Neural cell (in vitro differentiated cells): ENCODE results near the gene FANCC. TPM values are rescaled to one million over a fixed set of nuclear protein-coding genes. Genes with fewer than 3 reads are reported as not detected.

Experiments
- H2AFZ ChIP-seq: fragments of 200-600, 300-800 bp; sonication (generic), shearing (Covaris generic); 2 replicates; pipeline ENCODE4 v1.6.0; 2014; ENCODE audit warnings: low read depth, mild to moderate bottlenecking, antibody characterized with exemption, low read length, moderate library complexity
- H3F3A ChIP-seq: fragments of 200-600 bp; shearing (Covaris generic); 2 replicates; pipeline ENCODE4 v1.6.1; 2016; ENCODE audit warnings: mild to moderate bottlenecking, moderate library complexity, mixed read lengths, antibody characterized with exemption, low read length; ENCODE audit not compliant: insufficient read depth, poor library complexity, severe bottlenecking
- H3K27ac ChIP-seq: fragments of 200-600, 300-800 bp; sonication (generic), shearing (Covaris generic); 2 replicates; pipeline ENCODE4 v1.5.1; 2014; ENCODE audit warnings: mild to moderate bottlenecking, low read length, moderate library complexity
- H3K27me3 ChIP-seq: fragments of 300-800, 200-600 bp; sonication (generic), shearing (Covaris generic); 2 replicates; pipeline ENCODE4 v1.6.0; 2014; ENCODE audit warnings: mild to moderate bottlenecking, low read depth, low read length, moderate library complexity; ENCODE audit not compliant: insufficient read depth
- H3K36me3 ChIP-seq: fragments of 300-800, 200-600 bp; sonication (generic), shearing (Covaris generic); 2 replicates; pipeline ENCODE4 v1.5.1; 2014; ENCODE audit warnings: mild to moderate bottlenecking, antibody characterized with exemption, low read length, moderate library complexity; ENCODE audit not compliant: insufficient read depth
- H3K4me2 ChIP-seq: fragments of 300-800, 200-600 bp; sonication (generic), shearing (Covaris generic); 2 replicates; pipeline ENCODE4 v1.6.0; 2014; ENCODE audit warnings: mild to moderate bottlenecking, low read length
- H3K4me3 ChIP-seq: fragments of 300-800, 200-600 bp; sonication (generic), shearing (Covaris generic); 2 replicates; pipeline ENCODE4 v1.5.1; 2014; ENCODE audit warnings: mild to moderate bottlenecking, low read length, moderate library complexity
- H3K79me2 ChIP-seq: fragments of 200-600 bp; shearing (Covaris generic); replicated peaks from 2 replicates; pipeline ENCODE4 v1.6.0; 2014; ENCODE audit warnings: mild to moderate bottlenecking, low read length, moderate library complexity; ENCODE audit not compliant: insufficient read depth
- H3K9ac ChIP-seq: fragments of 300-800, 200-600 bp; sonication (generic), shearing (Covaris generic); 2 replicates; pipeline ENCODE4 v1.6.1; 2016; ENCODE audit warnings: mild to moderate bottlenecking, low read length, mixed read lengths
- H3K9me2 ChIP-seq: fragments of 200-600 bp; shearing (Covaris generic); 2 replicates; pipeline ENCODE4 v1.6.1; 2016; ENCODE audit warnings: mild to moderate bottlenecking, low read length, mixed read lengths; ENCODE audit not compliant: insufficient read depth
- H3K9me3 ChIP-seq: fragments of 200-600, 300-800 bp; sonication (generic), shearing (Covaris generic); 2 replicates; pipeline ENCODE4 v1.6.1; 2016; ENCODE audit warnings: mild to moderate bottlenecking, mixed run types, low read length, moderate library complexity, mixed read lengths
- H4K20me1 ChIP-seq: fragments of 200-600 bp; shearing (Covaris generic); 2 replicates; pipeline ENCODE4 v1.6.1; 2016; ENCODE audit warnings: mild to moderate bottlenecking, mixed run types; ENCODE audit not compliant: insufficient read depth
- EP300 ChIP-seq: fragments of 450-650 bp; conservative IDR thresholded peaks from 2 replicates; pipeline ENCODE4 v1.6.1; 2014; ENCODE audit warnings: antibody characterized with exemption, mild to moderate bottlenecking, moderate library complexity; ENCODE audit not compliant: poor library complexity, severe bottlenecking
- EZH2 ChIP-seq: fragments of 200-600, 300-800 bp; shearing (Covaris generic), sonication (generic); IDR thresholded peaks from 2 replicates; pipeline ENCODE4 v1.6.1; 2014; ENCODE audit warnings: antibody characterized with exemption, low read length, borderline replicate concordance, mild to moderate bottlenecking; ENCODE audit not compliant: insufficient read depth, poor library complexity, severe bottlenecking
- MXI1 ChIP-seq: fragments of 450-650 bp; conservative IDR thresholded peaks from 2 replicates; pipeline ENCODE4 v1.6.1; 2014; ENCODE audit warnings: antibody characterized with exemption, mild to moderate bottlenecking; ENCODE audit not compliant: poor library complexity, severe bottlenecking
- POLR2AphosphoS5 ChIP-seq: IDR thresholded peaks from 2 replicates; pipeline ENCODE4 v1.6.1; 2012
- RAD21 ChIP-seq: fragments of 450-650 bp; conservative IDR thresholded peaks from 2 replicates; pipeline ENCODE4 v1.6.1; 2014; ENCODE audit warnings: antibody characterized with exemption, mild to moderate bottlenecking, moderate library complexity
- REST ChIP-seq: IDR thresholded peaks from 2 replicates; pipeline ENCODE4 v1.6.1; 2012; ENCODE audit warnings: borderline replicate concordance
- SMC3 ChIP-seq: fragments of 450-650 bp; conservative IDR thresholded peaks from 2 replicates; pipeline ENCODE4 v1.6.1; 2014; ENCODE audit warnings: antibody characterized with exemption, mild to moderate bottlenecking, moderate library complexity; ENCODE audit not compliant: poor library complexity
- TAF1 ChIP-seq: IDR thresholded peaks from 2 replicates; pipeline ENCODE4 v1.6.1; 2012; ENCODE audit warnings: low read depth
- polyA plus RNA-seq: library from polyadenylated mRNA; depleted of rRNA; stranded (reverse); fragments of >200 nt; gene quantifications from 2 replicates; pipeline ENCODE4 v1.2.3, GENCODE V29; 2014
- TF ChIP-seq, protein P1 (sequence below): fragments of 450-650 bp; IDR thresholded peaks from 2 replicates; pipeline ENCODE4 v1.5.1; 2014; ENCODE audit warnings: antibody characterized with exemption, mild to moderate bottlenecking, moderate library complexity; ENCODE audit not compliant: poor library complexity, severe bottlenecking

Gene FANCC
- polyA plus RNA-seq, 1 donor from 2014 or later = 9.7 TPM

DNA sequence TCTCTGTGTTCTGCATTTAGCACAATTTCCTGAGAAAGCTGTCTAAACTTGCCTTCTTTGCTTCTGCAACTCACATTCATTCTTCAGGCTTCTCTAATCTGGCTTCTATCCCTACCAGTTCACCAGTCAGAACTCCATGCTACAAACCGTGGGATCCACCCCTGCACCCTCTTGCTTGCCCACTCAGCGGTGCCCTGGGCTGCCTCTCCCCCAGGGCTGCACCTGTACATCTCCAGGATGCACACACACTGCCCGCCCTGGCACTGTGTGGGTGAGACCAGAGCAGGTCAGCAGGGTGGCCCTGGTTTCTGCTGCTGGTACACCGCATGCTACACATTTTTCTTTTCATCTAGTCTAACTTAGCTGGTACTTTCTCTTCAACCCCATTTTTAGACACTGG lies 127.1 kb downstream of the FANCC start:
- no peaks in the 10 kb centered on the region for H3K9me3 ChIP-seq
- no peaks in the 10 kb centered on the region for H3K27me3 ChIP-seq
- no peak overlapping the region for H3K4me3 ChIP-seq
- no peak overlapping the region for H2AFZ ChIP-seq
- no peaks in the 10 kb centered on the region for H3F3A ChIP-seq
- no peak for TF ChIP-seq EP300
- TF ChIP-seq MXI1 = no peak
- no peak for TF ChIP-seq SMC3
- no peak for TF ChIP-seq EZH2
- TF ChIP-seq TAF1 = no peak
- TF ChIP-seq POLR2AphosphoS5 = no peak
- TF ChIP-seq, protein P1, sequence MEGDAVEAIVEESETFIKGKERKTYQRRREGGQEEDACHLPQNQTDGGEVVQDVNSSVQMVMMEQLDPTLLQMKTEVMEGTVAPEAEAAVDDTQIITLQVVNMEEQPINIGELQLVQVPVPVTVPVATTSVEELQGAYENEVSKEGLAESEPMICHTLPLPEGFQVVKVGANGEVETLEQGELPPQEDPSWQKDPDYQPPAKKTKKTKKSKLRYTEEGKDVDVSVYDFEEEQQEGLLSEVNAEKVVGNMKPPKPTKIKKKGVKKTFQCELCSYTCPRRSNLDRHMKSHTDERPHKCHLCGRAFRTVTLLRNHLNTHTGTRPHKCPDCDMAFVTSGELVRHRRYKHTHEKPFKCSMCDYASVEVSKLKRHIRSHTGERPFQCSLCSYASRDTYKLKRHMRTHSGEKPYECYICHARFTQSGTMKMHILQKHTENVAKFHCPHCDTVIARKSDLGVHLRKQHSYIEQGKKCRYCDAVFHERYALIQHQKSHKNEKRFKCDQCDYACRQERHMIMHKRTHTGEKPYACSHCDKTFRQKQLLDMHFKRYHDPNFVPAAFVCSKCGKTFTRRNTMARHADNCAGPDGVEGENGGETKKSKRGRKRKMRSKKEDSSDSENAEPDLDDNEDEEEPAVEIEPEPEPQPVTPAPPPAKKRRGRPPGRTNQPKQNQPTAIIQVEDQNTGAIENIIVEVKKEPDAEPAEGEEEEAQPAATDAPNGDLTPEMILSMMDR = no peak
- TF ChIP-seq REST = no peak
- TF ChIP-seq RAD21 = no peak
- H3K9ac ChIP-seq = no peak overlapping the region
- no peaks in the 10 kb centered on the region for H3K36me3 ChIP-seq
- H3K9me2 ChIP-seq = no peaks in the 10 kb centered on the region
- H3K27ac ChIP-seq = no peak overlapping the region
- no peaks in the 10 kb centered on the region for H4K20me1 ChIP-seq
- H3K4me2 ChIP-seq = no peak overlapping the region
- H3K79me2 ChIP-seq = no peaks in the 10 kb centered on the region

DNA sequence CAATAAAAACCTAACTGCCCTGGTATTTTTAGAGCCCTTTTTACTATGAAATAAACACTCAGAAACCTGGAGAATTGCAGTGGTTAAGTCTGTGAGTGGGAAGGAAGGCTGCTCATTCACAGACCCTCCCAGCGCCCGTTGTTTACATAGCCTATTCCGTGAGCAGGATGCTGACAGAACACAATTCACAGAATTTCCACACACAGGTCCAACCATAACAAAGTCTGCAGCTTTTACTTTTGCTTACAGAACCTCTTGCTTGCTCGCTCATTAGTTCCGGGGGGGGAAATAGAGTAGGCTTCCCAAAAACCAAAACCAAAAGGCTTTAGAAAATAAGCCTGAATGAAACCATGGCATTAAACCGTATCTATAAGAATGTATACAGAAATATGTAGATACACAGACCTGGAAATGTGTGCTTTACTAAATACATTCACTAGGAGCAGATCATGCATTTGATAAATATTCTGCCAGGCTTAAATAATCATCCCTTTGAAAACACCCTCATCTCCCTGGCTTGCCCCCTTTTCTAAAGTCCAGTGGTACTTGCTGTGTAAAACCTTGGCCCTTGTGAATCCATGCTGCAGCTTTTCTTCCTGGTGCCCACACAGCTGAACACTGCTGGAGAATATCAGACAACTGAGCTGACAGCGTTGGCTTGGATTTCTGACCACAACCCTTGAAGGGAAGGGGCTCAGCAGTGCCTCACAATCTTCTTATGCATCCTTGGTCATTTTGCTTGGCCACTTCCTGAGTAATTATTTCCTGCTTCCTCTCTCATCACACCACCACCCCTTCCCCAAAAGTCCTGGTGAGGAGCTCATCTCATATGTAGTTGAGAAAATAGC lies 128.0 kb downstream of the FANCC start:
- Histone ChIP-seq H3K9ac (no peak overlapping the region), H3K79me2 (no peaks in the 10 kb centered on the region), H4K20me1 (no peaks in the 10 kb centered on the region), H3K9me2 (no peaks in the 10 kb centered on the region), H3K36me3 (no peaks in the 10 kb centered on the region), H3K9me3 (no peaks in the 10 kb centered on the region), H2AFZ (no peak overlapping the region), H3K27me3 (no peaks in the 10 kb centered on the region), H3K27ac (no peak overlapping the region), H3K4me2 (no peak overlapping the region), H3F3A (no peaks in the 10 kb centered on the region), H3K4me3 (no peak overlapping the region)
- TF ChIP-seq, protein P1 = no peak
- TF ChIP-seq SMC3 (no peak), MXI1 (no peak), EZH2 (no peak), RAD21 (no peak), TAF1 (no peak)
